Lung (tissue), 16 donors: ENCODE data around the gene KIF20A. TPM values are rescaled to one million over a fixed set of nuclear protein-coding genes. Genes with fewer than 3 reads are reported as not detected.

Source experiments
- ATAC-seq: fragments of 200-7000 bp; cut with Tn5 transposase; one replicate; pipeline ENCODE4 v1.9.1; 2020; ENCODE audit warnings: moderate number of reproducible peaks; ENCODE audit not compliant: insufficient read depth, low FRiP score
- DNase-seq, 3 donors: peaks; one replicate each; pipeline ENCODE4 v3.0.0-alpha.2; 2013 to 2017
- H3K27ac ChIP-seq, 2 donors: one replicate each; pipeline ENCODE4 v1.5.1; 2013; ENCODE audit warnings: mild to moderate bottlenecking in 2 of 2, moderate library complexity in 2 of 2, control low read depth in 1 of 2, inconsistent platforms in 1 of 2, low read depth in 1 of 2, low read length in 1 of 2
- H3K27me3 ChIP-seq, 3 donors: one replicate each; pipeline ENCODE4 v1.5.1; 2013; ENCODE audit warnings: low read length in 2 of 3; ENCODE audit not compliant: control insufficient read depth in 3 of 3, insufficient read depth in 3 of 3
- H3K36me3 ChIP-seq, 4 donors: one replicate each; pipeline ENCODE4 v1.5.1; 2013; ENCODE audit warnings: low read length in 4 of 4, mild to moderate bottlenecking in 1 of 4, moderate library complexity in 1 of 4; ENCODE audit not compliant: control insufficient read depth in 4 of 4, insufficient read depth in 4 of 4
- H3K4me1 ChIP-seq, 5 donors: one replicate each; pipeline ENCODE4 v1.5.1; 2013; ENCODE audit warnings: low read length in 5 of 5, mild to moderate bottlenecking in 2 of 5, moderate library complexity in 1 of 5; ENCODE audit not compliant: control insufficient read depth in 5 of 5, insufficient read depth in 5 of 5
- H3K4me3 ChIP-seq: one replicate; pipeline ENCODE4 v1.5.1; 2013; ENCODE audit warnings: mild to moderate bottlenecking, control low read depth, moderate library complexity
- H3K9ac ChIP-seq, 2 donors: one replicate each; pipeline ENCODE4 v1.5.1; 2013; ENCODE audit warnings: low read length in 2 of 2, control low read depth in 1 of 2; ENCODE audit not compliant: insufficient read depth in 1 of 2
- H3K9me3 ChIP-seq, 4 donors: one replicate each; pipeline ENCODE4 v1.5.1; 2013; ENCODE audit warnings: low read length in 3 of 4, mild to moderate bottlenecking in 1 of 4, moderate library complexity in 1 of 4; ENCODE audit not compliant: control insufficient read depth in 4 of 4, insufficient read depth in 3 of 4
- CTCF ChIP-seq: IDR thresholded peaks from 2 replicates; pipeline ENCODE4 v1.5.1; 2012; ENCODE audit warnings: mild to moderate bottlenecking; ENCODE audit errors: control extremely low read depth, extremely low read depth
- WGBS, 2 donors: extraction: QIAGEN DNeasy Blood & Tissue Kit; methylation state at CpG; one replicate each; pipeline ENCODE4 v1.1.7; 2013; 5-methylcytosine and 5-hydroxymethylcytosine counted together
- long read RNA-seq, 5 donors: transcript quantifications; one replicate each; lab custom pipeline, GENCODE V29; 2026
- polyA plus RNA-seq, 2 donors: library from polyadenylated mRNA; stranded (reverse); fragments of 200-250 nt; gene quantifications; one replicate each; pipeline ENCODE4 v1.2.1, GENCODE V29; 2013
- total RNA-seq, 2 donors: library from RNA; depleted of rRNA in 1 of 2; stranded (reverse); fragments of >200 nt in 1 of 2; gene quantifications; one replicate each; pipeline ENCODE4 v1.2.1, GENCODE V29; 2014 to 2021
- donor health status: control.
- donor health status: control.
- donor health status: Bipolar disorder and iron deficiency.
- donor health status: healthy.
- donor health status: DM: yes; HTN: yes; CAD: no.

Gene KIF20A
- total RNA-seq: 1 to 10 TPM; 1.1 to 8.0 TPM
- polyA plus RNA-seq: 1 to 10 TPM; 1.4 to 2.0 TPM
- long read RNA-seq, donor 1, partial matches to known transcripts: 105 of 109 reads
- long read RNA-seq, donor 1, other reads (novel, unspliced or antisense): 0 of 109 reads
- long read RNA-seq, donor 2, partial matches to known transcripts: 65 of 68 reads
- long read RNA-seq, donor 2, other reads (novel, unspliced or antisense): 0 of 68 reads
- long read RNA-seq, donor 3, partial matches to known transcripts: 52 of 54 reads
- long read RNA-seq, donor 3, other reads (novel, unspliced or antisense): 0 of 54 reads
- long read RNA-seq, donor 4, partial matches to known transcripts: 0 of 3 reads
- long read RNA-seq, donor 4, other reads (novel, unspliced or antisense): 0 of 3 reads
- long read RNA-seq, donor 5, transcript KIF20A-201 (19 exons, 3,201 nt): major isoform, 8 of 141 reads
- long read RNA-seq, donor 5, partial matches to known transcripts: 120 of 141 reads
- long read RNA-seq, donor 5, other reads (novel, unspliced or antisense): 10 of 141 reads

DNA sequence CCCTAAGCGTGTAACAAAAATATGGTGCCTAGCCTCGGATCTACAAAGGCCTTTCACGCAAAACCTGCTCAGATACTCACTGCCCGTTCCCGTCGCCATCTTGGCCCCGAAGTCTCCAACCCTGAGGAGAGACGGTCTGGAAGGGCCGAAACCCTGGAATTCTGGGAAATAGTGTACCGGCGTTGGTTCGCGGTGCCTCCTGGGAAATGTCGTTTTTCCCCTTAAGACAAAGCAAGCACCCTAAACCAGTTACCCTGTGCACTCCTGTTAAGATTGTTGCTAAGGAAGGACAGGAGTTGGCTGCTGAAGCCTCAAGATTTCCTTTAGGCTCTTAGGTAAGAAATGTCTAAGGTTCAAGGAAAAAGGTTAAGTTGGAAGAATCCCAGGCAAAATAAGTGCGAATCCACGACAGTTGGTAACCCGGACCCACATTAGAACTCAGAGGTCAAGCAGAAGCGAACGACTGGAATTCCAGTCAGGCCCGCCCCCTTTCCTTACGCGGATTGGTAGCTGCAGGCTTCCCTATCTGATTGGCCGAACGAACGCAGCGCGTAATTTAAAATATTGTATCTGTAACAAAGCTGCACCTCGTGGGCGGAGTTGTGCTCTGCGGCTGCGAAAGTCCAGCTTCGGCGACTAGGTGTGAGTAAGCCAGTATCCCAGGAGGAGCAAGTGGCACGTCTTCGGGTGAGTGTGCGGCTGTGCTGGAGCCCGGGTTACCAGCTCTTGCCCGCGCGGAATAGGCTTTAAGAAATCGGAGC, at the start of gene KIF20A, which contains the start of gene BRD8:
Gene KIF20A (plus strand): TSS at position 597 of the 761 bp plus-strand sequence. CDS start 569 bp downstream, outside the sequence.
Gene BRD8 (minus strand): TSS at position 115 of the 761 bp plus-strand sequence. CDS start 16 bp downstream, at position 99.
- H3K9ac ChIP-seq: peak within 1 kb of the TSS; percentile 63 to 92
- H3K36me3 ChIP-seq: peaks cover 13 to 50% (median 20%) of the 10 kb centered on the region in 4 donors
- H3K27me3 ChIP-seq: no peaks in the 10 kb centered on the region
- peak within 1 kb of the TSS; percentile 95 for H3K4me3 ChIP-seq
- H3K9me3 ChIP-seq: no peaks in the 10 kb centered on the region
- WGBS, 2 donors: 0 to 1% methylated on average over 41 of the region's 41 CpGs
- DNase-seq (peak; percentile 96 to 98 (median 98)), ATAC-seq (peak; percentile 97)
- peaks cover 0 to 25% (median 3%) of the 10 kb centered on the region in 5 donors for H3K4me1 ChIP-seq
- TF ChIP-seq CTCF: no peak
- peak within 1 kb of the TSS; percentile 78 to 87 for H3K27ac ChIP-seq

DNA sequence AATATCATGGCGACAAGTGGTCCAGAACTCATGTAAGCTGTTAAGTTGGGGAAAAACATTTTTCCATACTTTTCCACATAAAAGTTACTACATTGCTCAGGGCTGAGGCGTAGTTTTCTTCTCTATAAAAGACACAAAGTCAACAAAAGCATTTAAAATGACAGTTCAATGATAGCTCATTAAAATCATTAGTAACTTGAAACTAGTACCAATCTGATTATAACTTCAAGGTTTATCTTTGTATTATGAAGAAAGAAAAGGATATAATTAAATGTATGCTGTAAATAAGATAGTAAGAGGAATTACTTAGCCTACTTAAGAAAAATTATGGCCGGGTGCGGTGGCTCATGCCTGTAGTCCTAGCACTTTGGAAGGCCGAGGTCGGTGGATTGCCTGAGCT, 49.6 kb upstream of the KIF20A start:
- no peaks in the 10 kb centered on the region for H3K9me3 ChIP-seq
- no peak overlapping the region for H3K27ac ChIP-seq
- TF ChIP-seq CTCF: no peak
- DNase-seq (no peak), ATAC-seq (no peak)
- H3K4me3 ChIP-seq: no peak overlapping the region
- H3K36me3 ChIP-seq: no peaks in the 10 kb centered on the region
- no peaks in the 10 kb centered on the region for H3K27me3 ChIP-seq
- 91 to 96% methylated on average over 6 of the region's 6 CpGs for WGBS, 2 donors
- H3K4me1 ChIP-seq: no peaks in the 10 kb centered on the region
- H3K9ac ChIP-seq: no peak overlapping the region

GRCh38 chr5:138132543-138132942, 46.4 kb upstream of the KIF20A start:
- WGBS, 2 donors: 92 to 94% methylated on average over 7 of the region's 7 CpGs
- Histone ChIP-seq H3K9ac (no peak overlapping the region), H3K27me3 (no peaks in the 10 kb centered on the region), H3K27ac (no peak overlapping the region), H3K9me3 (no peaks in the 10 kb centered on the region), H3K36me3 (no peaks in the 10 kb centered on the region), H3K4me1 (no peaks in the 10 kb centered on the region), H3K4me3 (no peak overlapping the region)
- ATAC-seq (no peak), DNase-seq (no peak)
- TF ChIP-seq CTCF: no peak
